ENCODE measurements around the gene PSMA8. TPM values are rescaled to one million over a fixed set of nuclear protein-coding genes. Genes with fewer than 3 reads are reported as not detected.
"Not testable (repeated sequence)": the region's sequence is repeated elsewhere in the genome, so short reads cannot be mapped to it uniquely, and the experiment has no call there.

Gene PSMA8
- total RNA-seq, 1 experiment from 2014 or later: not detected

DNA sequence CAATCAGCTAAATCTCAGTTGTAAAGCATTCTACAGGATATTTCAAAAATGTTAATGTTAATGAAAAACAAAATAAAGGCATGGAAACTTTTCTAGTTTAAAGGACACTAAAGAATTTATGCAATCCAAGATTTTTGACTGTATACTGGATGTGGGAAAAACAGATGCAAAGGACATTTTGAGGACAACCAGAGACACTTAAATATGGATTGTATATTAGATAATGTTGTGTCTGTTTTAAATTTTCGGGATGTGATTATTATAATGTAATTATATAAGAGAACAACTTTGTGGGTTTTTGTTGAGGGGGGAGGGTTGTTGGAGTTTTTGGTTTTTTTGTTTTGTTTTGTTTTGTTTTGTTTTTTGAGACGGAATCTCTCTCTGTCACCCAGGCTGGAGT lies 30.9 kb downstream of the PSMA8 start:
- Histone ChIP-seq H2AK5ac (ENCODE audit: insufficient read length, low read length) (no peak overlapping the region), H4K91ac (ENCODE audit: insufficient read length, low read depth, low read length) (no peak overlapping the region), H3K4ac (ENCODE audit: low read depth, low read length) (no peak overlapping the region), H3K56ac (ENCODE audit: insufficient read length, low read depth, low read length) (no peak overlapping the region), H2BK20ac (ENCODE audit: low read depth, low read length, poor library complexity, severe bottlenecking) (no peak overlapping the region), H3K27me3 (ENCODE audit: insufficient read depth, low read length) (no peaks in the 10 kb centered on the region), H2BK120ac (ENCODE audit: low read depth, low read length, poor library complexity, severe bottlenecking) (no peak overlapping the region), H3K79me1 (ENCODE audit: insufficient read depth, low read depth, low read length, poor library complexity, severe bottlenecking) (no peaks in the 10 kb centered on the region), H4K20me1 (ENCODE audit: control insufficient read depth, insufficient read depth, insufficient read length) (no peaks in the 10 kb centered on the region), H3K14ac (ENCODE audit: insufficient read depth, low read length) (no peak overlapping the region), H4K5ac (ENCODE audit: insufficient read length, low read depth, low read length) (no peak overlapping the region), H4K8ac (replicated peaks; ENCODE audit: insufficient read length, low read depth, low read length) (no peak overlapping the region), H2AFZ (ENCODE audit: low read length) (no peak overlapping the region), H2BK5ac (ENCODE audit: insufficient read length, low read length) (no peak overlapping the region), H3K9ac (ENCODE audit: extremely low read depth, insufficient read length, low read length) (no peak overlapping the region), H2BK15ac (ENCODE audit: low read depth, low read length) (no peak overlapping the region), H3K4me1 (ENCODE audit: insufficient read depth, low read length) (no peaks in the 10 kb centered on the region), H3K27ac (ENCODE audit: insufficient read length, low read depth, low read length) (no peak overlapping the region), H3K9me3 (ENCODE audit: control insufficient read depth, low read depth, low read length) (no peaks in the 10 kb centered on the region), H3K23me2 (ENCODE audit: insufficient read length, low read depth, low read length, poor library complexity, severe bottlenecking) (no peaks in the 10 kb centered on the region), H3K79me2 (ENCODE audit: insufficient read depth, low read length) (no peaks in the 10 kb centered on the region), H3K4me2 (ENCODE audit: insufficient read depth, insufficient read length, low read length) (no peak overlapping the region), H2BK12ac (ENCODE audit: insufficient read length, low read depth, low read length) (no peak overlapping the region), H3K18ac (ENCODE audit: insufficient read length, low read depth, low read length) (no peak overlapping the region), H3K23ac (ENCODE audit: insufficient read length, low read depth, low read length) (no peak overlapping the region), H3T11ph (ENCODE audit: low read length) (no peak overlapping the region)
- Mint-ChIP-seq H3K36me3 (ENCODE audit: insufficient read depth in 1 of 3, low read depth in 3 of 3) (no peaks in the 10 kb centered on the region), H3K4me1 (no peaks in the 10 kb centered on the region), H3K4me3 (no peak overlapping the region), H3K27ac (0 out of 7 replicates have a peak overlapping the region, but pooled peaks of 1 of the 3 experiments have one; percentile 15), H3K27me3 (ENCODE audit: low read depth) (no peaks in the 10 kb centered on the region), H3K9me3 (no peaks in the 10 kb centered on the region)
- 100% methylated on average over 1 of the region's 2 CpGs for WGBS (ENCODE audit: extremely low coverage, insufficient read length, low lambda C conversion rate)
- DNase-seq: no peak
- TF ChIP-seq, protein P1, sequence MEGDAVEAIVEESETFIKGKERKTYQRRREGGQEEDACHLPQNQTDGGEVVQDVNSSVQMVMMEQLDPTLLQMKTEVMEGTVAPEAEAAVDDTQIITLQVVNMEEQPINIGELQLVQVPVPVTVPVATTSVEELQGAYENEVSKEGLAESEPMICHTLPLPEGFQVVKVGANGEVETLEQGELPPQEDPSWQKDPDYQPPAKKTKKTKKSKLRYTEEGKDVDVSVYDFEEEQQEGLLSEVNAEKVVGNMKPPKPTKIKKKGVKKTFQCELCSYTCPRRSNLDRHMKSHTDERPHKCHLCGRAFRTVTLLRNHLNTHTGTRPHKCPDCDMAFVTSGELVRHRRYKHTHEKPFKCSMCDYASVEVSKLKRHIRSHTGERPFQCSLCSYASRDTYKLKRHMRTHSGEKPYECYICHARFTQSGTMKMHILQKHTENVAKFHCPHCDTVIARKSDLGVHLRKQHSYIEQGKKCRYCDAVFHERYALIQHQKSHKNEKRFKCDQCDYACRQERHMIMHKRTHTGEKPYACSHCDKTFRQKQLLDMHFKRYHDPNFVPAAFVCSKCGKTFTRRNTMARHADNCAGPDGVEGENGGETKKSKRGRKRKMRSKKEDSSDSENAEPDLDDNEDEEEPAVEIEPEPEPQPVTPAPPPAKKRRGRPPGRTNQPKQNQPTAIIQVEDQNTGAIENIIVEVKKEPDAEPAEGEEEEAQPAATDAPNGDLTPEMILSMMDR (conservative IDR thresholded peaks at IDR 0.05): no peak

DNA sequence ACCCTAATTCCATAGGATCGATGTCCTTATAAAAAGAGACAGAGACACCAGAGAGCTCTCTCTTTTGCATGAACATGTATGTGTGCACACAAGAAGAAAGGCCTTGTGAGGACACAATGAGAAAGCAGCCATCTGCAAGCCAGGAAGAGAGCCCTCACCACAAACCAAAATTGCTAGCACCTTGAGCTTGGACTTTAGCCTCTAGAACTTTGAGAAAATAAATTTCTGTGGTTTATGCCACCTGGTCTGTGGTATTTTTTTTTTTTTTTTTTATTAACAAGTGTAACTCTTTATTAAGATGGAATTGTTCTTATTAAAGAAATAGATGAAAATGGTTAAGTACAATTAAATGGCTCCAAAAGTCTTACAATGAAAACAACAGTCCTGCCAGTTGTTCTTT lies 33.9 kb downstream of the PSMA8 start:
- DNase-seq; H3K56ac ChIP-seq (ENCODE audit: insufficient read length, low read depth, low read length); H3K23me2 ChIP-seq (ENCODE audit: insufficient read length, low read depth, low read length, poor library complexity, severe bottlenecking); H3K79me2 ChIP-seq (ENCODE audit: insufficient read depth, low read length); H2AK5ac ChIP-seq (ENCODE audit: insufficient read length, low read length); H4K8ac ChIP-seq (replicated peaks; ENCODE audit: insufficient read length, low read depth, low read length); H3K27me3 Mint-ChIP-seq (ENCODE audit: low read depth); H3K27ac Mint-ChIP-seq; H3K27me3 ChIP-seq (ENCODE audit: insufficient read depth, low read length); H3K9me3 ChIP-seq (ENCODE audit: control insufficient read depth, low read depth, low read length); H2BK120ac ChIP-seq (ENCODE audit: low read depth, low read length, poor library complexity, severe bottlenecking); H2BK5ac ChIP-seq (ENCODE audit: insufficient read length, low read length); H3K27ac ChIP-seq (ENCODE audit: insufficient read length, low read depth, low read length); H3T11ph ChIP-seq (ENCODE audit: low read length); H3K9me3 Mint-ChIP-seq; H3K4me2 ChIP-seq (ENCODE audit: insufficient read depth, insufficient read length, low read length); H4K20me1 ChIP-seq (ENCODE audit: control insufficient read depth, insufficient read depth, insufficient read length); H3K18ac ChIP-seq (ENCODE audit: insufficient read length, low read depth, low read length); H3K23ac ChIP-seq (ENCODE audit: insufficient read length, low read depth, low read length); H4K91ac ChIP-seq (ENCODE audit: insufficient read length, low read depth, low read length); H3K4ac ChIP-seq (ENCODE audit: low read depth, low read length); H3K79me1 ChIP-seq (ENCODE audit: insufficient read depth, low read depth, low read length, poor library complexity, severe bottlenecking); H2BK20ac ChIP-seq (ENCODE audit: low read depth, low read length, poor library complexity, severe bottlenecking); H3K36me3 Mint-ChIP-seq (ENCODE audit: insufficient read depth in 1 of 3, low read depth in 3 of 3); H3K9ac ChIP-seq (ENCODE audit: extremely low read depth, insufficient read length, low read length); H3K4me3 Mint-ChIP-seq; H2BK12ac ChIP-seq (ENCODE audit: insufficient read length, low read depth, low read length); H4K5ac ChIP-seq (ENCODE audit: insufficient read length, low read depth, low read length); H2AFZ ChIP-seq (ENCODE audit: low read length); H3K4me1 Mint-ChIP-seq; H3K14ac ChIP-seq (ENCODE audit: insufficient read depth, low read length); H3K4me1 ChIP-seq (ENCODE audit: insufficient read depth, low read length); H2BK15ac ChIP-seq (ENCODE audit: low read depth, low read length): not testable (repeated sequence)
- WGBS (ENCODE audit: extremely low coverage, insufficient read length, low lambda C conversion rate): no CpG with 5 or more reads among the region's 1 CpG

All from H9 (cell line).